GM12878 (cell line): ENCODE data around the gene OR10H4. TPM values are rescaled to one million over a fixed set of nuclear protein-coding genes. Genes with fewer than 3 reads are reported as not detected.
"Not testable (repeated sequence)": the region's sequence is repeated elsewhere in the genome, so short reads cannot be mapped to it uniquely, and the experiment has no call there.

ENCODE experiments used
- ATAC-seq: fragments of 200-7000 bp; cut with Tn5 transposase; 3 replicates; pipeline ENCODE4 v1.9.1; 2020; ENCODE audit warnings: mild to moderate bottlenecking, moderate library complexity
- BruUV-seq: library from RNA; stranded (reverse); fragments of 400-500 nt; replicated peaks from 2 replicates; lab custom pipeline; 2021; lab: Mats Ljungman, UMichigan
- CTCF ChIA-PET: fragments of 300-600 bp; sonication (Branson Sonifier 250); formaldehyde crosslinking; extraction: SDS; loops from one replicate; lab custom pipeline; 2021; ENCODE audit warnings: inconsistent platforms; lab: Yijun Ruan, JAX
- POLR2A ChIA-PET: fragments of 350-600 bp; formaldehyde crosslinking; extraction: SDS; loops from one replicate; lab custom pipeline; 2021; ENCODE audit warnings: inconsistent platforms; lab: Charles Lee
- RAD21 ChIA-PET: fragments of 300-600 bp; sonication (Branson Sonifier 250); formaldehyde crosslinking; loops from one replicate; lab custom pipeline; 2023; ENCODE audit warnings: antibody characterized with exemption; ENCODE audit not compliant: unreplicated experiment; lab: Charles Lee
- SMC1A ChIA-PET: fragments of 300-600 bp; sonication (Branson Sonifier 250); formaldehyde crosslinking; loops from one replicate; lab custom pipeline; 2023; ENCODE audit not compliant: unreplicated experiment, uncharacterized antibody; lab: Charles Lee
- DNase-seq: peaks from one replicate; pipeline ENCODE4 v3.0.0-alpha.2; 2011; ENCODE audit warnings: low read depth, low spot score
- FAIRE-seq: peaks from 3 replicates; lab custom pipeline; 2011; peaks lifted over from hg19 to GRCh38; lab: Jason Lieb, UNC
- H2AFZ ChIP-seq: 2 replicates; pipeline ENCODE4 v1.6.0; 2011; ENCODE audit warnings: low read depth, low read length, control low read depth; ENCODE audit not compliant: control insufficient read depth
- H3K27ac ChIP-seq: 2 replicates; pipeline ENCODE4 v1.5.1; 2011; ENCODE audit warnings: control low read depth; ENCODE audit not compliant: control insufficient read depth, insufficient read depth
- H3K27me3 ChIP-seq, 2 experiments: replicated peaks in 1 of 2; 2 replicates each; pipeline versions ENCODE4 v1.6.0 to v1.6.1; 2011; ENCODE audit warnings: low read length in 1 of 2; ENCODE audit not compliant: control insufficient read depth in 2 of 2, insufficient read depth in 2 of 2
- H3K36me3 ChIP-seq, 2 experiments: 2 replicates each; pipeline ENCODE4 v1.5.1; 2011; ENCODE audit warnings: low read length in 1 of 2; ENCODE audit not compliant: control insufficient read depth in 2 of 2, insufficient read depth in 2 of 2
- H3K4me1 ChIP-seq: 2 replicates; pipeline ENCODE4 v1.6.1; 2011; ENCODE audit warnings: mild to moderate bottlenecking, low read length, moderate library complexity, mixed read lengths; ENCODE audit not compliant: control insufficient read depth, insufficient read depth
- H3K4me2 ChIP-seq: 2 replicates; pipeline ENCODE4 v1.6.0; 2011; ENCODE audit warnings: control low read depth; ENCODE audit not compliant: control insufficient read depth, insufficient read depth
- H3K4me3 ChIP-seq: fragments of 200-600 bp; sonication (generic); 2 replicates; pipeline ENCODE4 v1.5.1; 2016
- H3K79me2 ChIP-seq: 2 replicates; pipeline ENCODE4 v1.6.0; 2011; ENCODE audit warnings: low read length; ENCODE audit not compliant: control insufficient read depth, insufficient read depth
- H3K9ac ChIP-seq: 2 replicates; pipeline ENCODE4 v1.8.0; 2011; ENCODE audit warnings: low read length, control low read depth, mixed read lengths; ENCODE audit not compliant: control insufficient read depth, insufficient read depth
- H3K9me3 ChIP-seq: replicated peaks from 3 replicates; pipeline ENCODE4 v1.5.1; 2011; ENCODE audit warnings: mild to moderate bottlenecking, low read length; ENCODE audit not compliant: control insufficient read depth, insufficient read depth
- H4K20me1 ChIP-seq: 2 replicates; pipeline ENCODE4 v1.6.0; 2011; ENCODE audit not compliant: control insufficient read depth, insufficient read depth
- KLF5 ChIP-seq: fragments of 450-650 bp; IDR thresholded peaks from 2 replicates; pipeline ENCODE4 v1.6.1; 2014; ENCODE audit warnings: mild to moderate bottlenecking; ENCODE audit not compliant: partially characterized antibody
- TAF1 ChIP-seq: IDR thresholded peaks from 2 replicates; pipeline ENCODE4 v1.6.1; 2011; ENCODE audit warnings: mild to moderate bottlenecking, low read depth, low read length, borderline replicate concordance
- WGBS: methylation state at CpG from one replicate; pipeline ENCODE4 v1.1.6; 2016; ENCODE audit warnings: low lambda C conversion rate; ENCODE audit not compliant: insufficient replicate concordance, insufficient coverage; ENCODE audit errors: missing lambda C conversion rate; 5-methylcytosine and 5-hydroxymethylcytosine counted together
- in situ Hi-C: fragments of 300-500 bp; cut with MboI; formaldehyde crosslinking; loops from 9 replicates; pipeline ENCODE4 v1.14.3; 2018; ENCODE audit warnings: mixed read lengths
- intact Hi-C: fragments of 100-400 bp; cut with micrococcal nuclease; formaldehyde crosslinking; loops from one replicate; pipeline ENCODE4 v1.14.2; 2022; ENCODE audit not compliant: unreplicated experiment
- polyA plus RNA-seq, 11 experiments: library from polyadenylated mRNA; depleted of rRNA in 4 of 11; unstranded in 6 of 11; stranded (reverse) in 5 of 11; fragments of >200 nt; fragmentation: Nextera tagmentation in 4 of 11; fragmentation: Illumina TruSeq in 1 of 11; extraction: Ambion mirVana in 4 of 11; extraction: Trizol in 1 of 11; gene quantifications; 1 replicate in 1 of 11; 2 replicates in 10 of 11; pipeline versions ENCODE4 v1.2.1 to v1.2.3, GENCODE V29; 2011 to 2016; ENCODE audit warnings: inconsistent platforms in 2 of 11, missing spikeins in 2 of 11, low read depth in 1 of 11
- total RNA-seq, 4 experiments: library from RNA; depleted of rRNA in 3 of 4; stranded (reverse); fragments of >200 nt in 3 of 4; fragmentation: Illumina TruSeq in 1 of 4; extraction: Trizol in 1 of 4; gene quantifications; 2 replicates each; pipeline versions ENCODE4 v1.2.1 to v1.2.3, GENCODE V29; 2013 to 2021
- TF ChIP-seq, protein P1 (sequence below): fragments of 450-650 bp; IDR thresholded peaks from 2 replicates; pipeline ENCODE4 v1.6.1; 2018; ENCODE audit warnings: mild to moderate bottlenecking, low read depth, moderate library complexity; ENCODE audit not compliant: partially characterized antibody

Gene OR10H4
- total and polyA plus RNA-seq, 10 of the 15 experiments (the other 5 are each of a cell fraction or from before 2014, with no cell fraction given), result not detected

DNA sequence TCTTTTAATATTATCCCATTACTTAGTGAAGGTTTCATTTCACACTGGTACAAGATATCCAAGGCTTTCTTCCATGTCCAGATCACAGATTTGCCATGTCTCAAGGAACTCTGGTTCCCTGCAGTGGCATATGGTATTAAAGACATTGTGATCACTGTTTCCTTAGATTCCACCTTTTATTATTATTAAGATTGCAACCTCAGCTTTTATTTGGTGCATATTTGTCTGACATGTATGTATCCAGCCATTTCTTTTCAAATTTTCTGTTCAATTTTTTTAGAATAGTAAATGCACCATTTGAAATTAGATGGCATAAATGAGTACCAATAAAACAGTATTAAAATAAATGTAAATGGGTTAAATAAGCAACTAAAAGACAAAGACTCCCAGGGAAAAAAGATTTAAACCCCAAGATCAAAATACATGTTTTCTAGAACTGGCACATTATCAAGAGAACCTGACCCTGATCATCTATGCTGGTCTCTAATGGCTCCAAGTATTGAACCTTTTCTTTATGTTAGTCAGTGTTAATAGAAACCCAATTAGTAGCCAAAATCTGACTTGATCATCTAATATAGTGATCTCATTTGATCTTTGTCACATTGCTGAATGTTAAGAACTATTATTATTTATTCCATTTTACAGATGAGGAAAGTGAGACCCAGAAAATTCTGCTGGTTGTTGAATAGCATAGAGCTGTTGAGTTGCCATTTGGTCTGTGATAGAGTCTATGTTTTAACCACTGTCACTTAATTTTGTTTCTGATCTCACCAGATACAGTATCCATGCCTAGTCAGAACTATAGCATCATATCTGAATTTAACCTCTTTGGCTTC lies at the start of gene OR10H4 (continued):
- TF ChIP-seq, protein P1, sequence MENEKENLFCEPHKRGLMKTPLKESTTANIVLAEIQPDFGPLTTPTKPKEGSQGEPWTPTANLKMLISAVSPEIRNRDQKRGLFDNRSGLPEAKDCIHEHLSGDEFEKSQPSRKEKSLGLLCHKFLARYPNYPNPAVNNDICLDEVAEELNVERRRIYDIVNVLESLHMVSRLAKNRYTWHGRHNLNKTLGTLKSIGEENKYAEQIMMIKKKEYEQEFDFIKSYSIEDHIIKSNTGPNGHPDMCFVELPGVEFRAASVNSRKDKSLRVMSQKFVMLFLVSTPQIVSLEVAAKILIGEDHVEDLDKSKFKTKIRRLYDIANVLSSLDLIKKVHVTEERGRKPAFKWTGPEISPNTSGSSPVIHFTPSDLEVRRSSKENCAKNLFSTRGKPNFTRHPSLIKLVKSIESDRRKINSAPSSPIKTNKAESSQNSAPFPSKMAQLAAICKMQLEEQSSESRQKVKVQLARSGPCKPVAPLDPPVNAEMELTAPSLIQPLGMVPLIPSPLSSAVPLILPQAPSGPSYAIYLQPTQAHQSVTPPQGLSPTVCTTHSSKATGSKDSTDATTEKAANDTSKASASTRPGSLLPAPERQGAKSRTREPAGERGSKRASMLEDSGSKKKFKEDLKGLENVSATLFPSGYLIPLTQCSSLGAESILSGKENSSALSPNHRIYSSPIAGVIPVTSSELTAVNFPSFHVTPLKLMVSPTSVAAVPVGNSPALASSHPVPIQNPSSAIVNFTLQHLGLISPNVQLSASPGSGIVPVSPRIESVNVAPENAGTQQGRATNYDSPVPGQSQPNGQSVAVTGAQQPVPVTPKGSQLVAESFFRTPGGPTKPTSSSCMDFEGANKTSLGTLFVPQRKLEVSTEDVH, result no peak
- TF ChIP-seq KLF5, result no peak
- no peak for TF ChIP-seq TAF1

DNA sequence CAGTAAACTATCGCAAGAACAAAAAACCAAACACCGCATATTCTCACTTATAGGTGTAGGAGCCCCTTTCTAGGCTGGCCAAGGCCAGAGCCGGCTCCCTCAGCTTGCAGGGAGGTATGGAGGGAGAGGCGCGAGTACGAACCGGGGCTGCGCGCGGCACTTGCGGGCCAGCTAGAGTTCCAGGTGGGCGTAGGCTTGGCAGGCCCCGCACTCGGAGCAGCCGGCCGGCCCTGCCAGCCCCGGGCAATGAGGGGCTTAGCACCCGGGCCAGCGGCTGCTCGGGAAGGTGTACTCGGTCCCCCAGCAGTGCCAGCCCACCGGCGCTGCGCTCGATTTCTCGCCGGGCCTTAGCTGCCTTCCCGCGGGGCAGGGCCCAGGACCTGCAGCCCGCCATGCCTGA lies 49.2 kb upstream of the OR10H4 start:
- H2AFZ ChIP-seq, intact Hi-C loops, FAIRE-seq, H3K4me1 ChIP-seq, RAD21 ChIA-PET, CTCF ChIA-PET, H3K4me2 ChIP-seq, POLR2A ChIA-PET, BruUV-seq, SMC1A ChIA-PET, H3K27me3 ChIP-seq, H4K20me1 ChIP-seq, H3K4me3 ChIP-seq, H3K9ac ChIP-seq, DNase-seq, H3K79me2 ChIP-seq, ATAC-seq, H3K27ac ChIP-seq, H3K9me3 ChIP-seq, in situ Hi-C loops, H3K36me3 ChIP-seq: not testable (repeated sequence)
- WGBS, result 64% methylated on average over 28 of the region's 30 CpGs

DNA sequence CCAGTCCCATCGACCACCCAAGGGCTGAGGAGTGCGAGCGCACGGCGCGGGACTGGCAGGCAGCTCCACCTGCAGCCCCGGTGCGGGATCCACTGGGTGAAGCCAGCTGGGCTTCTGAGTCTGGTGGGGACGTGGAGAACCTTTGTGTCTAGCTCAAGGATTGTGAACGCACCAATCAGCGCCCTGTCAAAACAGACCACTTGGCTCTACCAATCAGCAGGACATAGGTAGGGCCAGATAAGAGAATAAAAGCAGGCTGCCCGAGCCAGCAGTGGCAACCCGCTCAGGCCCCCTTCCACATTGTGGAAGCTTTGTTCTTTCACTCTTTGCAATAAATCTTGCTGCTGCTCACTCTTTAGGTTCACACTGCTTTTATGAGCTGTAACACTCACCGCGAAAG lies 48.8 kb upstream of the OR10H4 start:
- POLR2A ChIA-PET, H3K9ac ChIP-seq, CTCF ChIA-PET: not testable (repeated sequence)

More for the DNA sequence above, 48.8 kb upstream of the OR10H4 start:
- RAD21 ChIA-PET, DNase-seq, H3K27ac ChIP-seq, H2AFZ ChIP-seq, H3K4me3 ChIP-seq, H3K9me3 ChIP-seq, BruUV-seq, in situ Hi-C loops, intact Hi-C loops, H3K27me3 ChIP-seq, H3K79me2 ChIP-seq, H3K4me2 ChIP-seq, H4K20me1 ChIP-seq, H3K4me1 ChIP-seq, FAIRE-seq, H3K36me3 ChIP-seq, SMC1A ChIA-PET, ATAC-seq: not testable (repeated sequence)
- 46% methylated on average over 15 of the region's 15 CpGs for WGBS
